UCSD-AML1 (cell line): ENCODE data around the gene GLOD4.
"Not testable (repeated sequence)": the region's sequence is repeated elsewhere in the genome, so short reads cannot be mapped to it uniquely, and the experiment has no call there.

Source experiments
- DNase-seq: peaks from one replicate; lab custom pipeline; 2025; ENCODE audit not compliant: unreplicated experiment; lab: John Stamatoyannopoulos, UW

Gene GLOD4, protein sequence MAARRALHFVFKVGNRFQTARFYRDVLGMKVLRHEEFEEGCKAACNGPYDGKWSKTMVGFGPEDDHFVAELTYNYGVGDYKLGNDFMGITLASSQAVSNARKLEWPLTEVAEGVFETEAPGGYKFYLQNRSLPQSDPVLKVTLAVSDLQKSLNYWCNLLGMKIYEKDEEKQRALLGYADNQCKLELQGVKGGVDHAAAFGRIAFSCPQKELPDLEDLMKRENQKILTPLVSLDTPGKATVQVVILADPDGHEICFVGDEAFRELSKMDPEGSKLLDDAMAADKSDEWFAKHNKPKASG

DNA sequence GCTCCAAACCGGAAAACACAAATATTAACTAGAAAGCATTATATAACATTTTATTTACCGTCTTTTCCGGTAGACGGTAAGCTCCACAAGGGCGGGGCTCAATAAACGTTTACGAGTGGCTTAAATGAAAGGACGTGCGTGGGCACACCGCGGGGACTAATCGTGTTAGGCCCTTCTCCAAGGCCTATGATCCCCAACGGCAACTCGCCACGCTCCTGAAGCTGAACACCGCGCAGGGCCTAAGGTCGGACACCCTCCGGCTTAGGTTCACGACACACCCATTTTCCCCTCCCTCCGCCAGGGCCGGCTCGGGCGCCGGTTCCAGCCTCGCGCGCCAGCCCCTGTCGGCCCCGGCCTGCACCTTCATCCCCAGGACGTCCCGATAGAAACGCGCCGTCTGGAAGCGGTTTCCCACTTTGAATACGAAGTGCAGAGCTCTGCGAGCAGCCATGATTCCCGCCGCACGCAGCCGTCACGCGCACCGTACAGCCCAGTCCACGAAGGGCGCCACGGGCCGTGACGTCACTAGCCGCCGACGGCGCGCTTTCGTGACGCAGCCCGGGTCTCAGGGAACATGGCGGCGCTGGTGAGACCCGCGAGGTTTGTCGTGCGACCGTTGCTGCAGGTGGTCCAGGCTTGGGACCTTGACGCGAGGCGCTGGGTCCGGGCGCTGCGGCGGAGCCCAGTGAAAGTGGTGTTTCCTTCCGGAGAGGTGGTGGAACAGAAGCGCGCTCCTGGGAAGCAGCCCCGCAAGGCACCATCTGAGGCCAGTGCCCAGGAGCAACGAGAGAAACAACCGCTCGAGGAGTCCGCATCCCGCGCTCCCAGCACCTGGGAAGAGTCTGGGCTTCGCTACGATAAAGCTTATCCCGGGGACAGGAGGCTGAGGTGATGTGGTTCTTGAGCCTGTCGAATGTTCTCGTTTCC, at the start of gene GLOD4, which contains the start of gene MRM3:
GLOD4 (minus strand) TSS at position 476 of the 927 bp plus-strand sequence; CDS start at position 451, 25 bp downstream.
MRM3 (plus strand) TSS at position 549 of the 927 bp plus-strand sequence; CDS start at position 575, 26 bp downstream.
- peak; percentile 92 for DNase-seq

DNA sequence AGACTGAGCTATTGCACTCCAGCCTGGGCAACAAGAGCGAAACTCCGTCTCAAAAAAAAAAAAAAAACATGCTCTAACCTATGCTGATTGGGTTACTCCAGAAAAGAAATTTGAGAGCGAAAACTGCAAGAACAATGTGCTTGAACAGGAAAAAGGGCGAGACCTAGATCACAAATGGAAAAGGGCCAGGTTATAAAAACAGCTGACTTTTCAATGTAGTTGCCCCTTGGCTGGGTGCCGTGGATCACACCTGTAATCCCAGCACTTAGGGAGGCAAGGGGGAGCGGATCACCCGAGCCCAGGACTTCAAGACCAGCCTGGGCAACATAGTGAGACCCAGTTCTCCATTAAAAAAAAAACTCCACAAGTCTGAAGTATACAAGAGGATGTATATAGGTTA, 48.9 kb upstream of the GLOD4 start:
- DNase-seq = no peak

GRCh38 chr17:830381-830780, 48.3 kb upstream of the GLOD4 start:
- DNase-seq = no peak

DNA sequence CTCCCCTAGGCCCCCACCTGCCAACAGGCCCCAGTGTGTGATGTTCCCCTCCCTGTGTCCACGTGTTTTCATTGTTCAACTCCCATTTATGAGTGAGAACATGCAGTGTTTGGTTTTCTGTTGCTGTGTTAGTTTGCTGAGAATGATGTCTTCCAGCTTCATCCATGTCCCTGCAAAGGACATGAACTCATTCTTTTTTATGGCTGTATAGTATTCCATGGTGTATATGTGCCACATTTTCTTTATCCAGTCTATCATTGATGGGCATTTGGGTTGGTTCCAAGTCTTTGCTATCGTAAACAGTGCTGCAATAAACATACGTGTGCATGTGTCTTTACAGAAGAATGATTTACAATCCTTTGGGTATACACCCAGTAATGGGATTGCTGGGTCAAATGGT, 47.5 kb upstream of the GLOD4 start:
- not testable (repeated sequence) for DNase-seq

GRCh38 chr17:828761-829160, 46.7 kb upstream of the GLOD4 start:
- no peak for DNase-seq

GRCh38 chr17:826778-827177, 44.7 kb upstream of the GLOD4 start:
- DNase-seq = no peak

DNA sequence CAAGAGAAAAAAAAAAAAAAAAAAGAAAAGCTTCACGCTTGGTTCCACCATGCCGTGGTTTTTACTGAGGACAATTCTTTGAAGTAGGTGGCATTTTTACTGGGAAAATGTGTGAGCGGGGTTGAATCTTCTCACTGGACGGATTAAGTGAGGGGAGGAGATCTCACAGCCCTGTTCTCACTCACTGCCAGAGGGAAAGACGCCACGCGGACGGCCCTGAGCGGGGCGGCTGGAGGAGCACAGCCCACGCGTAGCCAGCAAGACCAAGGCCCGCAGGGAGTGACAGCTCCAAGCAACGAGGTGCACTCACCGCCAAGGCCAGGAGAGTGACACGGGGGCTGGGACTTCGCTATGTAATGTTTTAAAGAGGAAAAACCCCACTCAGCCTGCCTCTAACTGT, 43.1 kb upstream of the GLOD4 start:
- no peak for DNase-seq

DNA sequence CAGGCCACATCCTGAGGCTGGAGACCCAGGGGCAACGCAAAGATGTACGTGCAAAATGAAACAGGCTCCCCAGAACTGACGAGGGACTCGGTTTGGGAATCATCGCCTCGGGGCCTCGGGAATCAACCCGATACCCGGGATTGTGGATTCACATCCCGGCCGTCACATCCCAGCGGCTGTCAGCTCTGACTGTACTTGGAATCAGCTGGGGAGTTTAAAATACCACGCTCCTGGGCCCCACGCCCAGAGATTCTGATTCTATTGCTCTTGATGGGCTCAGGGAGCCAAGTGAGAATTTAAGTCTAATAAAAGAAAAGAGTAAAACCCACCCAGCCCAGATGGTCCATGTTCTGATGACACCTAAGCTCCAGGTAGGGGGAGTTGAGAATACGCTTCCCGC, 42.3 kb upstream of the GLOD4 start:
- DNase-seq = no peak

DNA sequence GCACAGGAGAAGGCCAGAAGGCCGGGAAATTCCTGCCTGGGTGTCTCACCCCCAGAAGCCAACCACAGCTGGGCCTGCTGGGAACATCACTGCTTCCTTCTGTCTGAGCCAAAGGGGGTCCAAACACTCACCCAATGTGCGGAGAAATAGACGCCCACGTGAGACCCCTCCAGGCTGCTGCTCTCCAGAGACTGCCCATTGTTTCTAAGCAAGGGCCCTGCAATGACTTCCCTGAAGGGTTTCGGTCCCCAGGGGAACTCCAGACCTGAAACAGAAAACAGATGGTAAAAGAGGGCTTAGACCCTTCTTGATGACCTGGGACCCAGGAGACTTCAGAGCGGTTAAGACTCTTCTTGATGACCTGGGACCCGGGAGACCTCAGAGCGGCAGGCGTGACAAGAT, 41.4 kb upstream of the GLOD4 start:
- no peak for DNase-seq

DNA sequence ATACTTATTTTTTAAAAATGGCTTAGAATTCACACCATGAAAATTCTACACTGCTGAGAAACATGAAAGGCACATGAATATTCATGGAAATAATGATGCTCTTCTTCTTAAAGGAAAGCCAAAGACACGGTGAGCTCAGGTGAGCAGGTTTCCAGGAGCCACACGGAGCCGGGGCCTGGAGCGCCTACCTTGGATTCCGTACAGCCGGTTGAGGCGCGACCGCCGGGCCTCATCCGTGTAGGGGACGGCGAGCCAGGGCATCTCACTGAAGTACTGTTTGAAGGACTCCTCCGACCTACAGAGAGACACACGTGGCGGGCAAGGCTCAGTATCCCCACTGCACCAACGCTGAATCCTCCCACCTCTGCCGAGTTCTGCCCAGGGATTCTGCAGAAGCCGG, 37.2 kb upstream of the GLOD4 start:
- DNase-seq = no peak

- no peak for DNase-seq
Measured at GRCh38 chr17:814371-814770, 32.3 kb upstream of the GLOD4 start.

DNA sequence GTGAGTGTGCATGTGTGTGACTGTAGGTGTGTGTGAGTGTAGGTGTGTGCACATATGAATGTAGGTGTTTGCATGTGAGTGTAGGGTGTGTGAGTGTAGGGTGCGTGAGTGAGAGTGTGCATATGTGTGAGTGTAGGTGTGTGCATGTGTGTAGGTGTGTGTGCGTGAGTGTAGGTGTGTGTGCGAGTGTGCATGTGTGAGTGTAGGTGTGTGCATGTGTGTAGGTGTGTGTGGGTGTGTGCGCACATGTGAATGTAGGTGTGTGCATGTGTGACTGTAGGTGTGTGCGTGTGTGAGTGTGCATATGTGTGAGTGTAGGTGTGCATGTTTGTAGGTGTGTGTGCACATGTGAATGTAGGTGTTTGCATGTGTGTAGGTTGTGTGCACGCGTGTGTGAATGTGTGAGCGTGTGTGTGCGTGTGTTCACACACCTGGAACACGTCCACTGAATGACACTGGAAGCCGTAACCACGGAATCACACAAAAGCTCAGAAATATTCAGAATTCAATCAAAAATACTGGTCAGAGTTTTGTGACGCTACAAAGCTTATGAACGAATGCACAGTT, 30.6 kb upstream of the GLOD4 start:
- no peak for DNase-seq

GRCh38 chr17:811051-811784, 29.1 kb upstream of the GLOD4 start:
- DNase-seq = no peak

GRCh38 chr17:807523-808294, 25.6 kb upstream of the GLOD4 start:
- no peak for DNase-seq

GRCh38 chr17:806781-807522, 24.9 kb upstream of the GLOD4 start:
- no peak for DNase-seq

DNA sequence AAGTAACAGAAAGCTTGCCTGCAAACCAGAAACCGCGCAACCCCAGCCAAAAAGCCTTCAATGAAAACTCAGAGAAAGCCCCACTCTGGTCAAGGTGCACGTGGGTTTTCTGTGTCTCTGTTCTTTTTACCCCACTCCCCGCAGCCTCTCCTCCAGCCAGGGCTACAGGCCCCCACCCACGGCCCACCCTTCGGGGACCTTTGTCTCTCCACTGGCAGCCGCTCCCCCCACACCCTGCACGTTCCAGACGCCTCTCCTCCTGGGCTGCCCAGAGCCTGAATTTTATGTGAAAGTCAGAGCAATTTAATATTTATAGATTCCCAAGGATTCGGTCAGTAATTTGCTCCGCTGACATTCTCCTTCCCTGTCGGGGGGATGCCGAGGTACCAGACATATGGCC, 24.3 kb upstream of the GLOD4 start:
- no peak for DNase-seq

DNA sequence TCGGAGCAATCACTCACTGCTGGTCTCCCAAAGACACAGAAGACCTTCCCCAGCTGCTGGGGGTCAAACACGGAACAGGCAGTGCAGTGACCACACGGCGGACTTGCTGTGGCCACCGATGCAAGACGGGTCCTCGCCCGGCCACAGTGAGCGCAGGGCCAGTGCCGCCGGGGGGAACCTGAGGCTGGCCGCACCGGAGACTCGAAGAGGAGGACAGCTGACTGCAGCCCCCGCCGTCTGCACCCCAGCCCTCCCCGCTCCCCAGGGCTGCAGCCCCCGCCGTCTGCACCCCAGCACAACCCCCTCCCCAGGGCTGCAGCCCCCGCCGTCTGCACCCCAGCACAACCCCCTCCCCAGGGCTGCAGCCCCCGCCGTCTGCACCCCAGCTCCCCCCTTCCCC, 23.8 kb upstream of the GLOD4 start:
- DNase-seq = not testable (repeated sequence)

DNA sequence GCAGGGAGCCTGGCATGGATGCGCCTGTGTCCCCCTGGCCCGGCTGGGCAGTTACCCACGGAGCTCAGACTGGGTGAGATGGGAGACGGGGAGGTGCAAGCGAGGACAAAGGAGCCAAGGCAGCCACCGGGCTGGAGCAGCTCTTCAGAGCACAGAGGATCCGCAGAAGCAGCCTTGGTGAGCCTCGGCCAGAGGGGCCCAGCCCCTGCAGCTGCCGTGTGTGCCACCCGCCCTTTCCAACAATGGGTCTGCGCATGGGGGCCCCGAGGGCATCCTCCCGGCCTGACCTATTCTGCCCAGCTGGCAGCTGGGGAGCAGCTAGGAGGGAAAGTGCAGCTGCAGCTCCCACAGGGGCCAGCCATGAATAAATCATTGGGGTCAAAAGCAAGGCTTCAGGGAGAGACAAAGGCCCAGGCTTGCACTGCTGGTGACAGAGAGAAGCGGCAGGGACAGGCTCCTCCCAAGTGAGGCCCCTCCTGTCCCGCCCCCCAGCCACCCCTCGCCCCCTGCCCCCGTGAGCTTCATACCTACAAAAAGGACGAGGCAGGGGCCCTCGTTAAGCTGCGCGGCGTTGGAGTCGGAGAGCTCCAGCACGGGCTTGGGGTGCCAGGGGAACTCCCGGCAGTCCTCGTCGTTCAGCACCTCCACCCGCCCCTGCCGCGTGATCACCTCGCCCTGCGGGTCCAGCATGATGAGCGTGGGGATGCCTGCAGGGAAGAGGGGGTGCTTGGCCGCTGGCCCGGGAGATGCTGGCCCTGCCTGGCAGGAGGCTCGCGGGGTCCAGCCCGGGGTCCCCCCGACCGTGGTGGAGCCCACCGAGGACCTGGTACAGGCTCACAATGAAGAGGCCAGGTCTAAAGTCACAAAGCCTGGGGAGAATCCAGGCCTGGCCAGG, 22.7 kb upstream of the GLOD4 start:
- no peak for DNase-seq
